SU-DHL-6 (cell line): ENCODE data around the gene INSIG1.

ENCODE experiments used
- CTCF ChIP-seq: fragments of 200-600 bp; sonication (generic); IDR thresholded peaks from one replicate; pipeline ENCODE4 v1.5.1; 2017; ENCODE audit warnings: antibody characterized with exemption, mild to moderate bottlenecking, low read length, moderate library complexity; ENCODE audit not compliant: insufficient read depth, poor library complexity, severe bottlenecking
- EZH2phosphoT487 ChIP-seq: fragments of 200-600 bp; sonication (generic), shearing (Covaris generic); conservative IDR thresholded peaks from 2 replicates; pipeline ENCODE4 v1.6.1; 2018; ENCODE audit warnings: mild to moderate bottlenecking, antibody characterized with exemption, low read length, moderate library complexity, mixed read lengths

GRCh38 chr7:155323001-155323638 lies 25.4 kb downstream of the INSIG1 start:
- TF ChIP-seq CTCF (no peak), EZH2phosphoT487 (no peak)
